ENCODE data around the gene ST13.
"Not testable (repeated sequence)": the region's sequence is repeated elsewhere in the genome, so short reads cannot be mapped to it uniquely, and the experiment has no call there.

ST13 gene
- total RNA-seq = 161 to 184 reads per million in 2 donors

DNA sequence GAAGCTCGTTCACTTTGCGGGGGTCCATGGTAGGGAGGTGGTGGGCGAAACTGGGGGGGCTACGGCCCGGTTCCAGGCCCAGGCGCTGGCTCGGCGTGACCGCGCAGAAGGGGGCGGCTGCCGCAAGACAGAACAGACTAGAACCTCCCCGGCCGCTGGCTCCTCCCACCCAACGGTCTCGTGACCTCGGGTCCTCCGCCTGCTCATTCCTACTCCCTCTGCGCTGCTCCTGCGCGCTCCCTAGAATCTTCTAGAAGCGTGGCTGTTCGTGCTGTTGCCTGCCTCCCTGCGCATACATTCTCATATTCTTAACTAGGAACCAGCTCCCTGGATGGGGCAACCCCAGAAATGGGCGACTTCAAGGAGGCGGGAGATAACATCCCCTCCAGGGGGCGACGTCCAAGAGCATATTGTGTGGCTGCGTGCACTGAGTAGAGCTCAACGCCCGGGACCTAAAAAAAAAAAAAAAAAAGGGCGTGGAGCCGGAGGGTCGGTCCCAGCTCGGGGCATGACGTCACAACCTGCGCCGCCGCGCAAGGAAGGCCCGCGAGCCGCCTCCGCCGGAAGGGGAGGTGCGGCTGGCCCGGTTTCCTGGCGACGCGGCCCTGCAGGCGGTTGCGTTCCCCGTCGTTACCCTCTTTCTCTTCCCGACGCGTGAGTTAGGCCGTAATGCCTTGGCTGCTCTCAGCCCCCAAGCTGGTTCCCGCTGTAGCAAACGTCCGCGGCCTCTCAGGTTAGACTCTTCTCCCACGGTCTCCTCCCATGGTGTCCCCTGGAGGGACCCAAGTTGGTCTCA is at the start of gene ST13, which contains the start of gene XPNPEP3:
ST13 (minus strand) TSS at position 127 of the 796 bp plus-strand sequence; CDS start at position 28, 99 bp downstream.
XPNPEP3 (plus strand) TSS at position 636 of the 796 bp plus-strand sequence; CDS start at position 670, 34 bp downstream.
- peak; percentile 96 for DNase-seq

DNA sequence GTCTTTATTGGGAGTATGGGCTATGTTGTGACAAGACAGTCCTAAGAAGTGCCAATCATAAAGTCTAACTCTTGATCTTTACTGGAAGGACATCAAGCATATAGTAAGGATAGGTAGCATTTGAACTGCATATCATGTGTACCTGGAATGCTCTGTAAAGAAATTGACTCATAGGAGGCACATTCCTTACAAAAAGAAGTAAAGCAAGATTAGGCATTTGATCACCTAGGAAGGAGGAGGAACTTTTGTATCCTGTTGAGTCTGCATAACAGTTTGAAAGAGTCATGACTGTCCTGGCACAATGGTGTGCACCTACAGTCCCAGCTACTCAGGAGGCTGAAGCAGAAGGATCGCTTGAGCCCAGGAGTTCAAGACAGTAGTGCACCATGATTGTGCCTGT is 47.7 kb upstream of the ST13 start:
- no peak for DNase-seq

DNA sequence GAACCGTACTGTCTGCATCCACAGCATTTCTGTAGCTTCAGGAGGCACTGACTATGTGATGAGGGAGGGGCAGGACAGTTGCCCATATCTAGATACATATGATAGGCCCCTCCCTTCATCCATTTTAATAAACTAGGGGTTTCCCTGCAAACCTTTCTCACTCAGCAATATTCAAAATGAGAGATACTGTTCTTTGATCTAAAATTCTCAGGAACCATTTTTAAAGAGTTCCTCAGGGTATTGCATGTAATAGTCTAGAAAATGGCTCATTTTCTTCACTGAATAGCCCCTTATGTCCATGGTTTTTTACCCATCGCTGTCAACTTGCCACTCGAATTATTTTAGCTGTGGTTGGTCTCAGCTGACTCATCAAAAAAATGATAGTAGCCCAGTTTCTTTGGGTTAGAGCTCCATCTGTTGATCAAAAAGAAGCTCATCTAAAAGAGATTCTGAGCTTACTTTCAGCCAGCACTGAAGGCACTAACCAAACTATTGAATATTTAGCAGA is 42.5 kb upstream of the ST13 start:
- no peak for DNase-seq

DNA sequence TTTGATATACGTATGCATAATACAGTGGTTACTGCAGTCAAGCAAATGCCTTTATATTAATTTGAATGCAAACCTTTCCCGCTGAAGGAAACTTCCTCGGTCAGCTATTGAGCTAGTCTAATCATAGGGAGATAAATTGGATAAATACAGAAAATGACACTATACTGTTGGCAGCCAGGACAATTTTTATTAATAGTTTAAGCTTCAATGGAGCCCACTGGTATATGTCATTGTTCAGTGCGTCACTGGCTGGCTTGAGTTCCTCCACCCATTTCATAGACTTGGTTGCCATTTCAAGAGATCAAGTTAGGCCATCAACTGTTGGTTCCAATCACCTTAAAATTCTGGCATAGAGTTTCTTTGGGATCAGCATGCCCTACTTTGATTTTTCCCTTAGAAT is 38.0 kb upstream of the ST13 start:
- no peak for DNase-seq

DNA sequence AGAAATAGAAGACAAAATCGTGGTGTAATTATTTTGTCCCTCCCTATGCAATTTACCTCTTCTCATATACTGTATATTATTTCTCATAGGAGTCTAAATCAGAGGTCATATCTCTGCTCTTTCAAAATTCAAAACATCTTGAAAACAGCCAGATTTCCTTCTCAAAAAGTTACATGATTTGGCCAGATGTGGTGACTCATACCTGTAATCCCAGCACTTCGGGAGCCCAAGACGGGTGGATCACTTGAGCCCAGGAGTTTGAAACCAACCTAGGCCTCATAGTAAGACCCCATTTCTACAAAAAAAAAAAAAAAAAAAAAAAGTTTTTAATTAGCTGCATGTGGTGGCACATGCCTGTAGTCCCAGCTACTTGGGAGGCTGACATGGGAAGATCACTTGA is 34.4 kb upstream of the ST13 start:
- no peak for DNase-seq

DNA sequence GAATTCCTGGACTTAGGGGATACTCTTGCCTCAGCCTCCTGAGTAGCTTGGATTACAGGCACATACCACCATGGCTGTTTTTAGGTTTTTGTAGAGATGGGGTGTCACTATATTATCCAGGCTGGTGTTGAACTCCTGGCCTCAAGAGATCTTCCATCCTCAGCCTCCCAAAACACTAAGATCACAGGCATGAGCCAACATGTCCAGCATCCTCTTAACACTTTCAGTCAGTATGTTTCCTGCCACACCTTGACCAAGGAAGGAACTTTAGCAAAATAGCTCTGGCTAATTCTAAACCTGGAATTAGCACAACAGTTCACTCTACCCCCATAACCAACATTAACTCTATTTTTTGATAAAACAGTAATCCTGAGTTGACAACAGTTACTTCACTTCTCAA is 32.7 kb upstream of the ST13 start:
- DNase-seq = no peak

DNA sequence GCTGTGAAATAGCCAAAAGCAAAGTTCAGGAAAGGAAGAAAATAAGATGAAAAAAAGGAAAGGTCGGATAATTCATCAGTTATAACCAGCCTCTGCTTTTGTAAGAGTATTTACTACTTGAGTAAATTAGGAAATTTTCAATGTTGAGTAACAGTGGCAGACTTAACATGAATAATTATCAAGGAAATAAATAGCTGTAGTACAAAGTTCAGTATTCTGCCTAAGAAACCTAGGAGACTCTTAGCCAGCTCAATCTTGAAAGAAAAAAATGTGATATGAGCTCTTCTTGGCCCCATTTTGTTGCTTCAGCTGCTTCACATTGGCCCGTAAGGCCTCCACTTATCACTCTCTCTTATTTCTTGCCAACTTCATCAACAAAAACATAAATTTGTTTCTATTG is 22.5 kb upstream of the ST13 start:
- no peak for DNase-seq

DNA sequence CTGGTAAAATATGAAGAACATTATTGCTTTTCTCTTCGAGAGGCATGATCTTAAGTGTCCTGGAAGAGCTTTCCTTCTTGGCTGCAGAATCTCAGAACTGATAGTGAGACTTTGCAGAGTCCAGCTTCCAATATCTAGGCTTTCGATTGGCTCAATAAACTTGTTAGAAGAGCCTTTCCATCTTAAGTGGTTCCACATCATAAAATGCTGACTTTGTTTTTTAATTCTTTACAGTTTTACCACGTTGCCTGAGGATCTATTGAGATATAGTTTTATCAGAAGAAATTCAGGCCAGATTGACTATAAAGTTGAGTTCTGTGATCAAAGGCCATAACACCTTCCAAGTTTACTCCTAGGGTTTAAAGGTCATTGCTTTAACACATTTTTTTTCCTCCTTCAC is 21.0 kb upstream of the ST13 start:
- no peak for DNase-seq

DNA sequence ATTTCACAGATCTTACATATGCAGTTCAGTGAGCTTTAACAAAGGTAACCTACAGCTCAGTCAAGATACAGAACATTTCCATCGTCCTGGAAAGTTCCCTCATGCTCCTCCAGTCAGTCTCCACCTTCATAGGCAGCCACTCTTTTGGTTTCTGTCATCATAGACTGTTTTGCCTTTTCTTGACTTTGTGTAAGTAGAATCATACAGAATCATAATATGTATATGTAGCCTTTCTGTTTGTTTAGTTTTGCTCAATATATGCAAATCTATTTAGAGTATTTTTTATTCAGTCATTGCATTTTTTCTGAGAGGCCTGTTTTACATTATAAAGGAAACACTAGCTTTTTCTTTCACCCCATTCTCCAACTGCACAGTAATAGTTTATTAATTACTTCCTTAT is 20.5 kb upstream of the ST13 start:
- no peak for DNase-seq

DNA sequence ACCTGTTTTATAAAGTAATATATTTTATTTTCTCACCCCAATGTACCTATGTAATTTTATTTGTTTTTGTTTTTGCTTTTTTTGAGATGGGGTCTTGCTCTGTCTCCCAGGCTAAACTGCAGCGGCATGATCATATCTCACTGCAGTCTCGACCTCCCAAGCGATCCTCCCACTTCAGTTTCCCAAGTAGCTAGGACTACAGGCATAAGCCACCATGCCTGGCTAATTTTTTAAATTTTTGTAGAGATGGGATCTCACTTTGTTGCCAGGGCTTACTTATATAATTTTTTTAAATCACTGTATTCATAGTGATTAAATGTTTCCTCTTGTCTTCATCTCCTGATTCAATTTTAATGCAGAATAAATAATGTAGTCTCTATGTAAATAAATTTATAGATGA is 18.7 kb upstream of the ST13 start:
- DNase-seq = no peak

DNA sequence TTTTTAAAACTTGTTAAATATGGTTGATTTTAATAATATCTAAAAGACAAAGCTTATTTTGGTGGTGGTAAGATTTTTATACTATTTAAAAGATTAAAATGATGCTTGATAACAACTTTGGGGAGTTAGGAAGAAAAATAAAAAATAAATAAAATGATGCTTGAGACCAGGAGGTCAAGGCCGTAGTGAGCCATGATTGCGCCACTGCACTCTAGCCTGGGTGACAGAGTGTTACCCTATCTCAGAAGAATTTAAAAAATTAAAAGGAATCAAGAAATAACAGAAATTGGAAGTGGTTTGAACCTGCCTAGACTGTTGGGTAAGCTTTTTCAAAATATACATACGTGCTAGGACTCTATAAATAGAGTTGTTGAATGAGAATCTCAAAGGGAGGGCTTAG is 17.6 kb upstream of the ST13 start:
- no peak for DNase-seq

DNA sequence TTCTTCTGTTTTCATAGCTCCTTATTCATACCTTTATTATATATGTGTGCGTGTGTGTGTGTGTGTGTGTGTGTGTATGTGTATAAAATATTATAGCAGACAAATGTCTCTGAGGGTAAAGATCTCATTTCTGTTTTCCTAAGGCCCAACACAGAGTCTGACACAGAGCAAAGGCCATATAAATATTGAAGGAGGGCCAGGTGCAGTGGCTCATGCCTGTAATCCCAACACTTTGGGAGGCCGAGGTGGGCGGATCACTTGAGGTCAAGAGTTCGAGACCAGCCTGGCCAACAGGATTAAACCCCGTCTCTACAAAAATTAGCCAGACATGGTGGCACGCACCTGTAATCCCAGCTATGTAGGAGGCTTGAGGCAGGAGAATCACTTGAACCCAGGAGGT is 11.9 kb upstream of the ST13 start:
- not testable (repeated sequence) for DNase-seq

DNA sequence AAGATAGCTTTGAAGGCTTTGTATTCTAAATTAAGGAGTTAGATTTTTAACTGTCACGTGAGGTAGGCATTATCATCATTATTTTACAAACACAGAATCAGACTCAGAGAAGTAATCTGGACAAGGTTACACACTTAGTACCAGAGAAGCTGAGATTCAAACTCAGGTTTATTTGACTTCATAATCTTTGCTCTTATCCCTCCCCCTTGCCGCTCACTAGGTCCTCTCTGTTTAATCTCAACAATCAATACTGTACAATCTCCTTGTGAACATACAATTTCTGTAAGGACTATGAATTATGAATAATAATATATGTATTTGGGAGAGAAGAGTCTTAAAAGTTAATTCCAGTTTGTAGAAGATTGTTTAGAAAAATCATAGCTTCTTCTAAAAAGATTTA is 10.7 kb upstream of the ST13 start:
- DNase-seq = no peak

DNA sequence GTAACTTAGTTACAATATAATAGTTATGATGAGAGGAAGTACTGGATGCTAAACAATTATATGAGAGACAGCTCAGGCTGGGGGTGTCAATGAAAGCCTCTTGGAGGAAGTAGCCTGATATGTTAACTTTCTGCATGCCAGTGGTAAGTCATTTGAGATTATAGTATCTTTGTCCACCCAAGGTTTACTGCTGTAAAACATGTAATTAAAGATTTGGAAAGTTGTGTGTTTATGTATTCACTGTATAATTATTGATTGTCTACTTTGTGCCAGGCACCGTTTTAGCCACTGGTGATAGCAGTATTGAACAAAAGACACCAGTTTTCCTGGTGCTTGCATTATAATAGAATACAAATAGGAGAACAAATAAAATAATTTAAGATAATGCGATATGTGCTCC is 6.1 kb upstream of the ST13 start:
- DNase-seq = no peak

DNA sequence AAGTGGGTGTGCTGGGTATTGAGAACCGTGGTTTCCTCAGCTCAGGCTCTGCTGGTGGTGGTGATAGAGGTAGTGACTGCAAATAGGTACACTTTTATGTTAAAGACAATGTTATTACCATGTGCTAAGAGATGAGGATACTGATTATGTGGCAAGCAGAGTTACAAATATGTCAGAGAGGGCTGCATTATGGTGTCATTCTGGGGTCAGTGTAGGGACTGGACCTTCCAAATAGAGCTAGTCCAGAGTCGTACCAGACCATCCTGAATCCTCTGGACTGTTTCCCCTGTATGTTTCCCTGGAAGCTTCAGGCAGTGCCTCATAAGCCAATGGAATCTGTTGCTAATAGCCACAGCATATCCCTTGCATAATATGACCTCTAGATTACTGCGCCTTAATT is 5.6 kb upstream of the ST13 start, which contains the start of gene DNAJB7:
DNAJB7 (minus strand) TSS at position 101 of the 400 bp plus-strand sequence. CDS start 119 bp downstream, outside the sequence.
- no peak for DNase-seq

DNA sequence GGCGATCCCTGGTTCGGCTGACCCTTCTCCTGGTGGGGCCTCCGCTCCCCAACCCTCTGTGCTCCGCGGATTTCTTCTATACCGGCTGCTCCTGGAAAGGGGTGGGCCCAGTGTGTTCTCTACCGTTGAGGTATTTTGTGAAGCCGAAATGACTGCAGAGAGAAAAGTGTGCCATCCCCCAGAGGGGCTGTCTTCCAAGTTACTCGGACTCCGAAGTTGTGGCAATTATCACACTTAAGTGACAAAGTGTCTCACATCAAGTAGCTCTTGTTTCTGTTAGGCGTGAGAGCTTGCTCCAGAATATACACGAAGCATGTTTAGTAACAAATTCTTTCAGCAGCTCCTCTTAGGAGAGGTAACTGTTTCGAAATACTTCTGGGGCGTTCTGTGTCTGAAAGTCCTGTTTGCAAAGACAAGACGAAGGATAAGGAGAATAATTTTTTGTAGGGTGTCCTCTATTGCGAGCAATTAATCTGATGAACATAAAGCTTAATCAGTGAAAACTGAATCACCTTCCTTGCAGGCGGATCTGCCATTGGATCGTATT is 943 bp upstream of the ST13 start:
- DNase-seq = no peak

DNA sequence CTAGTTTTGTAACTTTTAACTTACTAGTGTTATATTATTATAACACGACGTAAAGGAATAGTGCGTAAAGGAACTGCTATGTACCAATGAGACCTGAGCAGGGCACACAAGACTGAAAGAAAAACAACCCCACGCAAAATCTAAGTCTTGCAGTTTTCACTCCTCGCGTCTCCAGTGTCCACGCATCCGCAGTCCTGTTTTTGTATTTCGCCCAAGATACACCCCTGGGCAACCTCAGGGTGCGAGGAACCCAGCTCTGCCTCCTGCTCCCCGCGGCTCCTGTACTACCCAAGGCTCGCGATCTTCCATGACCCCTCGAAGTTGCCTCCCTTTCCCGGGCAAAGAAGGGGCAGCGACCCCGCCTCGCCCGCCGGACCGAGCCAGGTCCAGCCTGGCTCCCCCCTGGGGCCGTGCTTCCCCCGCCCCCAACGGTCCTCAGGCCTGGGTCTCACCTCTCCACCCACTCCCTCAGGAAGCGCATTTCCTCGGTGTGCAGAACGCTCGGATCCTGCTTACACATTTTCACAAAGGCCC is 393 bp downstream of the ST13 start:
- DNase-seq = no peak

DNA sequence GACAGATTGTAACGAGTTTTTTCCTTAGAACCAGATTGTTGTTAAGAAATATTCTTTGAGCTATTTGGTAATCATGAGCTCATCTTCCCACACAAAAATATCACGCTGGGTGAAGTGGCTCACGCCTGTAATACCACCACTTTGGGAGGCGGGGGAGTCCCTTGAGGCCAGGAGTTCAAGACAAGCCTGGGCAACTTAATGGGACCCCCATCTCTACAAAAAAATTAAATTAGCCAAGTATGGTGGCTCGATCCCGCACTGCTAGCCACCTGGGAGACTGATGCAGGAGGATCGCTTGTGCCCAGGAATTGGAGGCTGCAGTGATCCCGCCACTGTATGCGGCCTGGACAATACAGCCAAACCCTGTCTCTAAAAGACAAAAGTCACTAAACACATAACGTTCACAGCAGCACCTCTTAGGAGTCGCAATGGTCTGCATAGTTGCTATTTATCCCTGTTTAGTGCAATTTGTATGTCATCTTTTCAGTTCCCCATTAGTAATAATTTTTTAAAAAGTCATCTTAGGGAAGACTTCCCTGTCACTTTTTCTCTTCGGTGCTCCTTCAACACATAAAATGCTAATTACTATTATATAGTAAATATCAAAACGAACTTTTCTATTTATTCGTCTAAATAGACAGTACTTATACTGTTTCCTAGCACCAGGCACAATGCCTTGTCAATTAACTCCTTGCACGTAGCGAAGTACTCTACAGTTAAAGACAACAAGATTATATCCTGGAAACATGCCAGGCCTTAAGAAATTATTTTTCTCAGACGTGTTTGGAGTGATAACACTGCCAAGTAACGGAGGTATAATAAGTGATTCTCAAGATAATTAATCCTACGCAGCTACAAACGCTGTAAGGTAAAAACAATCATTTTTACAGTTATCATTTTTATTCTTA is 1.1 kb downstream of the ST13 start:
- no peak for DNase-seq

DNA sequence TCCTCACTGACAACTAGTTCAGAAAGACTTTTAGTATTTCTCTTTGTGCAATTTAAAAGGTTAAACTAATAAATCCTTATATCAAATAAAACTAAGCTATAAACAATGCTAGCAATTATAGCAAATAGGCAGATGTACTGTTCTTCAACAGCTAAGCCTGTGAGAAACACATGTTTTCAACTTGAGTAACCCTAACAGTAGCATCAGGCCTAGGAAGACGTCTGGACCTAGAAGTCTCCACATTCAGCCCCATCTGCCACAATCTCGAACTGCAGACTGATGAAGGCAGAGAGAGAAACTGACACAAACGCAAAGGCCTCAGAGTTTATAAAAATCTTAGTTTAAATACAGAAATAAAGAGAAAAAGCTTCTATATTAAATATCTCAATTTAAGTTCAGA is 2.5 kb downstream of the ST13 start:
- no peak for DNase-seq

DNA sequence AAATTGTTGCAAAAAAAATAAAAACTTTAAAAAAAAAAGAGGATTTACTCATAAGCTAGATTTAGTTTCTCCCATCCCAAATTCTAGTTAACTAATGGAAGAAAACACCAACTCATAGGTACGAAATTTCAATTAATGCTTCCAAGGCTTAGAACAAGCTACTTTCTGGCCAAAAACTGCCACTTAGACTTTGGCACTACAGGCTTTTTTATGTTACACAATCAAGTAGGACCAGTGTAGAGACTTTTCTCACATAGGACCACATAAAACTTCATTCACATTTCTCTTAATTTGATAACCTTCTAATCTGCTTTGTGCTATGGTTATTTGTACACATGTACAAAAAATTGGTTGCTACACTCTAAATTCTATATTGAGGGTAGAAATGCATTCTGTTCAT is 3.1 kb downstream of the ST13 start:
- DNase-seq = no peak

DNA sequence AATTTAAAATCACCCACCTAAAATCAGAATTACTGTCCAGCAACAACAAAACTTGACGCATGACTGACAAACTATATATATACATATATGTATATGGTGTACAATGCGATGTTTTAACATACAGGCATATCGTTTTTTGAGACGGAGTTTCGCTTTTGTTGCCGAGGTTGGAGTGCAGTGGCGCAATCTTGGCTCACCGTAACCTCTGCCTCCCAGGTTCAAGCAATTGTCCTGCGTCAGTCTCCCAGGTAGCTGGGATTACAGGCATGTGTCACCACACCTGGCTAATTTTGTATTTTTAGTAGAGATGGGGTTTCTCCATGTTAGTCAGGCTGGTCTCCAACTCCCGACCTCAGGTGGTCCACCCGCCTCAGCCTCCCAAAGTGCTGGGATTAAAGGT is 10.6 kb downstream of the ST13 start:
- DNase-seq = not testable (repeated sequence)

DNA sequence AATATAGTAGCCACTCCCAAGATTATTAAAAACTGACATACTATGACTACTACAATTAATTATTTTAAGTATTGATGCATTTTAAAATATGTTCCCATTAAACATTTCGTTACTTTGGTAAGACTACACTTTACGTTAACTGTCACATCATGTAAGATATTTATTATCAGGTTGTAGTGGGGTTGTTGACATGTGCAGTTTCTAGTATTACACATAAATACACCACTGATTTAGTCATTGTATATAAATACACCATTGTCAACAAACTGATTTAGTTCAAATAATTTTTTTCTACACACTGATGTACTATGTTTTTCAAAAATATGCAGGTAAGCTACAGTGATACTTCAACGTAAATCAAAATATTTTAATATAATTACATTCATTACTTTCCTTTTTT is 11.5 kb downstream of the ST13 start:
- DNase-seq = no peak

DNA sequence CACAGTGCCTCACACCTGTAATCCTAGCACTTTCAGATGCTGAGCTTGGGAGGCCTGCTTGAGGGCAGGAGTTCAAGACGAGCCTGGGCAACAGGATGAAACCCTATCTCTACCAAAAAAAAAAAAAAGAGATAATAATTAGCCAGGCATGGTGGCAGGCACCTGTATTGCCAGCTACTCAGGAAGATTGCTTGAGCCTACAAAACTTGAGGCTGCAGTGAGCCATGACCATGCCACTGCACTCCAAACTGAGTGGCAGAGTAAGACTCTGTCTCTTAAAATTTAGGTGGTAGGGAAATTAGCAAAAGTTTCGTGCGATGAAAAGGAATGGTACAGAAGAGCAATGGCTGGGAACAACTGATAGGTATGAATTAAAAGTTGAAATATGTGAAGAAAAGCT is 18.0 kb downstream of the ST13 start:
- DNase-seq = no peak

Measured in T-helper 9 cell (primary cell).